HG02840 (cell line): ENCODE data around the gene BEND3.
"Not testable (repeated sequence)": the region's sequence is repeated elsewhere in the genome, so short reads cannot be mapped to it uniquely, and the experiment has no call there.

ENCODE experiments used
- ATAC-seq: cut with Tn5 transposase; IDR thresholded peaks from one replicate; pipeline ENCODE4 v1.9.1; 2021; ENCODE audit warnings: mild to moderate bottlenecking, moderate library complexity, moderate number of reproducible peaks; ENCODE audit not compliant: unreplicated experiment, low FRiP score

Gene BEND3

DNA sequence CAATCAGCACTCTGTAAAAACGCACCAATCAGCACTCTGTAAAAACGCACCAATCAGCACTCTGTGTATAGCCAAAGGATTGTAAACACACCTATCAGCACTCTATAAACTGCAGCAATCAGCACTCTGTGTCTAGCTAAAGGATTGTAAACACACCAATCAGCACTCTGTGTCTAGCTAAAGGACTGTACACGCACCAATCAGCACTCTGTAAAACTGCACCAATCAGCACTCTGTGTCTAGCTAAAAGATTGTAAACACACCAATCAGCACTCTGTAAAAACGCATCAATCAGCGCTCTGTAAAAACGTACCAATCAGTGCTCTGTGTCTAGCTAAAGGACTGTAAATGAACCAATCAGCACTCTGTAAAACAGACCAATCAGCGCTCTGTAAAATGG, 30.9 kb downstream of the BEND3 start:
- ATAC-seq: not testable (repeated sequence)

DNA sequence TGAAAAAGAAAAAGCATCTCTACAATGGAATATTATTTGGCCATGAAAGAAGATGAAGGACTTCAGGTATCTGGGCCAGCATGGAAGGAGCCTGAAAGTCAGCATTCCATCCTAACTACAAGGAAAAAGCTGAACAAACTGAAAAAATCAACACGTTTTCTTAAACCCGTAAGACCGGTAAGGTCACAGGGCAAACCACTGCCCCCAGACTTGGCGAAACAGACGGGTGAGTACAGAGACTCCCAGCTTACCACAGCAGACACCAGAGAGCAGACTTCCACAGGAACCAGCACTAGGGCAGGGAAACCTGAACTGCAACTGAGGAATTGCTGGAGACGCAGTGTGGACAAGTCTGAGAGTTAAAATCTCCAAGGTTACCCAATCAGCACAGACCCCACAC, 31.4 kb downstream of the BEND3 start:
- no peak for ATAC-seq

DNA sequence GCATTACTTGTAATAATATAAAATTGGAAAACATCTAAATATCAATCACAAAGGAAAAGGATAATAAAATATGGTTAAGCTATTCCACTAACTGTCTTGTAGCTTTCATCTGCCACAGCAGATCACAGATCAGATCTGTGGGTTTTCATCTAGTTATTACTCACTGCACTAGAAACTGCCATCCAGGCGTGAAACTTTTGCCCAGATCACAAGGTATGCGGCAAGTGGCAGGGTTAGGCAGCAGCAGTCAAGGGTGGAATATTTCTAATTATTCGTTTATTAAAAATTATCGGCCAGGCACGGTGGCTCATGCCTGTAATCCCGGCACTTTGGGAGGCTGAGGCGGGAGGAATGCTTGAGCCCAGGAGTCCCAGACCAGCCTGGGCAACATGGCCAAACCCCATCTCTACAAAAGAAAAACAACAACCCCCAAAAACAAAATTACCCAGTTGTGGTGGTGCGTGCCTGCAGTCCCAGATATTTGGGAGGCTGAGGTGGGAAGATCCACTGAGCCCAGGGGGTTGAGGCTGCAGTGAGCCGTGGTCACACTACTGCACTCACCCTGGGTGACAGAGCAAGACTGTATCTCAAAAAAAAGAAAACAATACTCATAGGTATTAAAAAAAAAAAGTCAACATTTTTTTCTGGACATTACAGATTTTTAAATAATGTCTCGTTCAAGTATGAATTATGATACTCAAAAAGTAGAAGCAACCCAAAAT, 32.1 kb downstream of the BEND3 start:
- no peak for ATAC-seq

DNA sequence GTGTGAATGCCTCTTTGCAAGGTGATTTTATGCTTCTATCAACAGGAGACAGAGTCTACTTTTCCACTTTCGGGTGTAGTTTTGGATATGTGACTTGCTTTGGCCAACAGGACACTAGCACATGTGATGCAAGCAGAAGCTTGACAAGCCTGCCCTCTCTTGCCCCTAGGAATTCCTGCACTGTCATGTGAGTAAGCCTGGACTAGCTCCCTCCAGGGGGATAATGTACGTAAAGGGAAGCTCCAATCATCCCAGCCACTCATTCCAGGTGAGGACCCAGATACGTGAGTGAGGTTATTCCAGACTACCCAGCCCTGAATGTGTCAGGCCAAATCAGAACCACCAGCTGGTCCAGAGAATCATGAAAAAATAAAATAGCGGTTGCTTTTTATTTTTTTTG, 33.3 kb downstream of the BEND3 start:
- no peak for ATAC-seq

DNA sequence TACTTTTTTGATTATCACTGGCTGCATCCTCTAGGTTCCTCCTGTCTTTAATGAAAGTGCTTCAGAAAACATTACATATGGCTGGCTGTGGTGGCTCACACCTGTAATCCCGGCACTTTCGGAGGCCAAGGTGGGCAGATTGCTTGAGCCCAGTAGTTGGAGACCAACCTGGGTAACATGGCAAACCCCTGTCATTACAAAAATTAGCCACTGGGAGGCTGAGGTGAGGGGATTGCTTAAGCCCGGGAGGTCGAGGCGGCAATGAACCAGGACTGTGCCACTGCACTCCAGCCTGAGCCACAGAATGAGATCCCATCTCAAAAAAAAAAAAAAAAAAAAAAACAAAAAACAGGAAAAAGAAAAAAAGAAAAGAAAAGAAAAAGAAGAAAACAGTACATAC, 35.3 kb downstream of the BEND3 start:
- ATAC-seq: no peak

GRCh38 chr6:107079429-107079828, 35.9 kb downstream of the BEND3 start:
- ATAC-seq: no peak

GRCh38 chr6:107077710-107078109, 37.6 kb downstream of the BEND3 start:
- ATAC-seq: no peak

- no peak for ATAC-seq
These were observed 39.3 kb downstream of the BEND3 start for GRCh38 chr6:107075951-107076381.

GRCh38 chr6:107070686-107071085, 44.6 kb downstream of the BEND3 start:
- no peak for ATAC-seq

DNA sequence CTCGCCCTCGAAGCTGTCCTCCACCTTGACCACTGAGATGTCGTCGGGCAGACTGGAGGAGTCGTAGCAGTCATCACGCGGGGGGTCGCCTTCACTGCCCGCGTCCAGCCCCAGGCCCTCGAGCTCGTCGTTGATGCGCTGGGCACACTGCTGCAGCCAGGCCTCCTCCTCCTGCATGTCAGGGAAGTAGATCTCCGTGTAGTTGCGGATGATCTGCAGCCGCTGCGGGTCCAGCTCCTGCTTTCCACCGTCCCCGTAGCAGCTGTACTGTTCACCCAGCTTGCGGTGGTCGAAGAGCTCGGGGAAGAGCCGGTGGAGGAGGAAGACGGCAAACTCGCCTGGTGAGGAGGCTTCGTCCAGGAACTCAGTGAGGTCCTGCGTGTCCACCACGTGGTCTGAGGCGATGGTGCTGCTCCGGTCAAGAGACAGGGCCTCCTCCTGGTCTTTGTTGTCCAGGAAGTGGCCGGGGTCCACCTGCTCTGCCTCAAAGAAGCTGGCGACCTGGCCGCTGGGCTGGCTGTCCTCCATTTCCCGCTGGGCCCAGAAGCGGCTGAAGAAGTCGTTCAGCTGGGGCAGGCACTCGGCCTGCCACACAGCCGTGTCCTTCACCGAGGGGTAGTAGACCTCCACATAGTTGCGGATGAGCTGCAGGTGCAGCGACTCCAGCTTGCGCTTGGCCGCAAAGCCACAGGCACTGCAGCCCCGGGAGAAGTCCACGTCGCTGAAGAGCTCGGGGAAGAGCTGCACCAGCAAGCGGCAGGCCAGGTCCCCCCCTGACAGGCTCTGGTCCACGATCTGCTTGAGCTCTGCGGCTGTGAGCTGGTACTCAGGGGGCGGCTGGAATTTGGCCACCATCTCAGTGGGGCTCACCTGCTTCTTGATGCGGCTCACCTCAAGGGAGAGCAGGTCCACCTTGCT, 45.4 kb downstream of the BEND3 start:
- ATAC-seq: no peak

DNA sequence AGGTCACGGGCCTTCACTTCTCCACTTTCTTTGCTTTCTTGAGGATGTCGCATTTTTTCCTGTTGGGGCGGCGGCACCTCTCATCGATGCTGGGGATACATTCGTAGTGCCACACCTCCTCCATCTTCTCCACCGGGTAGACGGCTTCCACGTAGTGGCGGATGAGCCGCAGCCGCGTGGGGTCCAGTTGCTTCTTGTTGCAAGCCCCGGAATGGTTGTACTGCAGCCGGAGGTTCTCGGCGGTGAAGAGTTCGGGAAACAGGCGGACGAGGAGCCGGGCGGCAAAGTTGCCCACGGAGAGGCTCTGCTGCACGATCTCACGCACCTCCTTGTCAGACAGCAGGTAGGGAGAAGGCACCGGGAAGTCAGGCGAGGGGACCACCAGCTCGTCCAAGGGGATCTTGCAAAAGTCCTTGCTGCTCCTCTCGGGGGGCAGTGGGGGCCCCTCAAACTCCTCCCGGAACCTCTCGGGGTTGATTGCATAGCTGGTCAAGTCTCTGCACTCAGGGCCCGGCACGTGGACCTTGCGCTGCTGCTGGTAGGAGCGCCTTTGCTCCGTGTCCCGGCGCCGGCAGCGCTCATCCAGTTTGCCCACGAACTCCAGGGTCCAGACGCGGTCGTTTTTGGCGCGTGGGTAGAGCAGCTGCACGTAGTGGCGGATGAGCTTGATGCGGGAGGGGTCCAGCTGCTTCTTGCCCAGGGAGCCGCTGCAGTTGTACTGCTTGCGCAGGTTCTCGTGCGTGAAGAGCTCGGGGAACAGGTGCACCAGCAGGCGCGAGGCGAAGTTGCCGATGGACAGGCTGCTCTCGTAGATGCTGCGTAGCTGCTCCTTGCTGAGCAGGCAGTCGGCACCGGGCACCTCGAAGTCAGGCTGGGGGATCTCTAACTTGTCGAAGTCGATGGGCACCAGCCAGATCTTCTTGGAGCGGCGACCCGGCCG, 46.4 kb downstream of the BEND3 start:
- no peak for ATAC-seq

DNA sequence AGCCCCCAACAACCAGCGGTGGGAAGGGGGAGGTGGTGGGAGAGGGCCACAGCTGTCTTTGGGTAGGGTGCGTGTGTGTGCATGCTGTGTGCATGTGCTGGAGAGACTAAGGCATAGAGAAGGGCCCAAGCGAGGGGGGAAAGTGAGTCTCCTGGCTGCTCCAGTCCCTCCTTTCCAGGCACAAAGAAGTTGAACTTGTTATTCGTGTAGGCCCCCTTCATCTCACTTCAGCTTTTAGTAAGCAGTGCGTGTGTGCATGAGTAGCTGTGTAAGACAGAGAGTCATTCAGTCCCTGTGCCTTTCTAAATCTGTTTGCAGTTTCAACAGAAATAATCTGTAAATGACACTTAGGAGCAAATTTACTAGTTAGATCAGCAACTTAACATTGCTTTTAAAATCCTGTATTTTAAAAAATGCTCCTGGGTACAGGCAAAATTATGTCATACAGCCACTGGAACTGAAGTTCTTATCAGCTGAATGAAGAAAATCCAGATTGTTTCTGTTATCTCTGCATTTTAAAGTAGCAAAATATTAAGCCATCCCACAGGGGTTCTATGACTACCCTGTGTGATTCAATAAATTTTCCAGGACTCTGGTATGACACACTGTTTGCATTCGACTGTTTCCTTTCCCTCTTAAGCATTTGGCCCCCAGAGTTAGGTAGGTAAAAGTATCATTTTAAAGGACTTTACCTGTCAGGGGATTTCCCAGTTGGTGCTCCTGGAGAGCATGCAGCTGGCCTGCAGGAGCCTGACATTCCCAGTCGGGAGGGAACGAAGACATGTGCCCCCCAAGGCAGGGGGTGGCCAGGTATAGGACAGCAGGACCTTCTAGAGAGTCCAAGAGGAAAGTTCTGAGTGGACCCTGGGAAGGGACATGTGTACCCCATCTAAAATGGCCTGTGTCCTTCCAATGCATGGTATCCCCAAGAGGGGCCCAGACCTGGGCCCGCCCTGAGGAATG, 48.3 kb downstream of the BEND3 start:
- ATAC-seq: no peak

- ATAC-seq: no peak
These were observed 50.7 kb downstream of the BEND3 start for GRCh38 chr6:107064579-107065065.

DNA sequence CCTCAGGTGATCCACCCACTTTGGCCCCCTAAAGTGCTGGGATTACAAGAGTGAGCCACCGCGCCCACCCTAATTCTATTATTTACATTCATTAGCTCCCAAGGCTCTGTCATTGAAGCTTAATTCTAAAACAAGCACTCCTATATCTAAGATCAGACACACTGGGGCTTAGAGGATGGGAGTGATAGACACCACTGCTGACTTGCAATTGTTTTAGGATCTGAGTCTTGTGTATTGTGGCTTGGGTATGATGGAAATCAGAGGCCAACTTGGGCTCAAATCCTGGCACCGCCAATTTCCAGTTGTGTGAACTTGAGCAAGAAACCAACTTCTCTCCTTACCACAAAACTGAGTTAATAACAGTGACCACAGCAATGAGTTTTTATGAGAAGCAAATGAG, 52.6 kb downstream of the BEND3 start:
- ATAC-seq: no peak

DNA sequence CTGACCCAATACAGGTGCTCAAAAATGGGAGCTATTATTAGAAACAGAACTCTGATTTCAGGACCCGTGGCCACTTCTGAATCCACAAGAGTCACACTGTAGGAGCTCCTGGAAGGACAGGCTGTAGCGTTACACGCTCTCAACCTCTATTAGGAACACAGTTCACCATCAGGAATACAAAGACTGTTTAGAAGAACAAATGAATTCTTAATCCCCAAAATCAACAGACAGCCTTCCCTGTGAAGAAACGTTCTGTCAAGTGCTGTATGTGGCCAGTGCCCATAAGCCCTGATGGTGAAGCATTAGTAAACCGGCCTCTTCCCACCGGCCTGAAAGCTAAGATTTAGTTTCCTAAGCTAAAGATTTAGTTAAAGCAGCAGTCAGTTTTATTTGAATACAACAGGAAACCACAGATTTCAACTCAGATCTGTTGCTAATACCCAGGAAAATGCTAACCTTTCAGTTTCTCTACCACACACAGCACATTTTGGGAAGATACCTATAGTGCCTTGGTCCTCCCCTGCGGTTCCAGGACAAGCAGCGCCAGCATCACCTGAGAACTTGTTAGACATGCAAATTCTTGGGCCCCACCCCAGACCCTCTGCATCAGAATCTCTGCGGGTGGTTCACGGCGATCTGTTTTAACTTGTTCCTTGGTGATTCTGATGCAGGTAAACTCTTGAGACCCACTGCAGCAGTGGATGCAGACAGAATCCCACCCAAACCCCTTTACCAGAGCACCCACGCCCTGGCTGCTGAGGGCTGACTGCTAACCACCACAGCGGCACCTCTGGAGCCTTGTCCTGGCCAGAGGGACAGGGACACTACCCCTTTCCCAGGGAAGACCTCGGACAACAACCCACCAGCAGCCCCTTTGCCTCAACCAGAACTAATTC, 53.9 kb downstream of the BEND3 start:
- ATAC-seq: peak; percentile 53

DNA sequence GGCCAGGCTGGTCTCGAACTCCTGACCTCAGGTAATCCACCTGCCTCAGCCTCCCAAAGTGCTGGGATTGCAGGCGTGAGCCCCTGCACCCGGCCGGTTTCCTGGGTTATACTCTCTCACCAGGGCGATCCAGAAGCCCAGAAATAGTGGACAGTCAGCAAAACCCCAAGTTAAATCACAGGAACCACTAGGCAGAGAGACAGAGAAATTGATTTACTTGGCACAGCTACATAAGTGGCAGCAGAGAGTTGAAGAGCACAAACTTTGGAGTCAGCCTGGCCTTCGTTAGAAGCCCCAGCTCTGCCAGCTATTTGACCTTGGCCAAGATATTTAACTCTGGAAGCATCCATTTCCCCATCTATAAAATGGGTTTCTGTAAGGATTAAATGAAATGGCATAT, 54.6 kb downstream of the BEND3 start:
- ATAC-seq: no peak

DNA sequence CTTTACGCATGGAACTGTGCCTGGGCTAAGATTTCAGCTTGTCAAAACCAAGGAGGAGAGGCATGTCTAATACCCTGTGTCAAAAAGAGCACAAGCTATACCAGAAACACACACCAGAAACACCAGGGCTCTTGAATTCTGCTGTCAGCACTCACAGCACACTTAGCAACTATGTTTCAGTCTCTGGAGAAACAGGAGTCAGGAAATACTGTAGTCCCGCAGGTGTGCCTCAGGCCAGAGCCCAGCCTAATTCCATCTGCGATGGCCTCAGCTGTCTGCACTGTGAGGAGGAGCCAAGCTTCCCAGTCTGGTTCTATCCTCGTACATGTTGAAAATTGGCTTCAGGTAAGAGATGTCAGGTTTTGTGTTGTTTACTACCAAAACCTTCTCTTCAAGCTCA, 55.7 kb downstream of the BEND3 start:
- no peak for ATAC-seq

- ATAC-seq: no peak
These were observed 57.6 kb downstream of the BEND3 start for GRCh38 chr6:107057679-107058078.
